ENCODE data around the gene RHOBTB3.

The RHOBTB3 gene

DNA sequence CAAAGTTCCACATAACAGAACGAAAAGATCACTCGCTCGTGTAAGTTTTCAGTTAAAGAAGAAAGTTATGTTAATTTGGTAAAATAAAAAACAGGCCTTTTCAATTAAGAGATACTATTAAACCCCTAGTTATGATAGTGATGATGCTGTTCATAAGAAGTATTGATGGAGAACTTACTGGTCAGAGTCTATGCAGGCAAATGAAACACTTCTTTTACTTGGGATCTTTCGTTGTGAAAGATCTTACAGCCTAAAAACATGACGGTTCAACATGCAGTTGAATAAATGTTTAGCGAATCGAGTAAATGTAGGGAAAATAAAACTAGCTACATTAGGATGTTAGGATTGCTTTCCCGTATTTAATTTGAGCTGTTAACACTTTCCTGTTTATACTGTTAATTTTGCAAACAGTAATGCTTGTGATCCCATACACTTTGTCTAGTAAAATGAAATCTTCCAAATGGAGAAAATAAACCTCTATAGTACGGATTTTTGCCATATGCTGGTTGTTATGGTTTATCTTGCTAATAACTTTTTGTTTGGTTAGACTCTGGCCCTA is 2.0 kb downstream of the RHOBTB3 start:
- DNase-seq: no peak

DNA sequence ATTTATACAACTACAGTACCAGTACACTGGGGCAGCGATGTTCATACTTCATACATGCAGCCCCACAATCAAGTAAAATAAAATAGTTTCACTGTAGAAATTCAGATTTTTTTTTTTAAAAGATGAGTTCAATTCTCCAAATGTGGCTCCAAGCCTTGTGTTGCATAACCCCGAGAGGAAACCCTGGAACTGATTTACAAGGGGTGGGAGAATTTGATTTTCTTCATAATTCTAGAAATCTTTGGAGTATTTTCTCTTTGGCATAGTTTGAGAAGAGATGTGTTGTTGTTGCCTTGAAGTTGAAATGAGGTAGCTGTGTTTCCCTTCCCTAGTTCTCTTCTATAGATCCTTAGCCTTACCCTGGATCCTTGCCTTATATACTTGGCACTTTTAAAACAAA is 3.1 kb downstream of the RHOBTB3 start:
- DNase-seq: no peak

DNA sequence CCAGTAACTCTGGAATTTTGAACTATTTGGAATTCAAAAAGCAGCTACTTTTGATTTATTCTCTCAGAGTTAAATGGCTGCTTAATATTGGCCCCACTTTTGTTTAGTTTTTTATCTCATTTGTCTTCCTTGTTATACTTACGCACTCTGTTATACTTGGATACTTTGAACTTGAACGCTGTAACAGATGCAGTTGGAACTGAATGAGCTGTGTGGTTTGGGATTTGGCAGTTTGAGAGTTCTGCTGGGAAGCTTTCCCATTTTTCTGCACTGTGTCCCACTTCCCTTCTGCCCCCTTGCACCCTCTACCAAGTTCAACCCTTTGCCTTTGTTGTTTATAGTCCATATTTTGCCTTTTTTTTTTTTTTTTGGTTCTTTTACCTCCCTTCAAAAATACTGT is 3.8 kb downstream of the RHOBTB3 start:
- no peak for DNase-seq

DNA sequence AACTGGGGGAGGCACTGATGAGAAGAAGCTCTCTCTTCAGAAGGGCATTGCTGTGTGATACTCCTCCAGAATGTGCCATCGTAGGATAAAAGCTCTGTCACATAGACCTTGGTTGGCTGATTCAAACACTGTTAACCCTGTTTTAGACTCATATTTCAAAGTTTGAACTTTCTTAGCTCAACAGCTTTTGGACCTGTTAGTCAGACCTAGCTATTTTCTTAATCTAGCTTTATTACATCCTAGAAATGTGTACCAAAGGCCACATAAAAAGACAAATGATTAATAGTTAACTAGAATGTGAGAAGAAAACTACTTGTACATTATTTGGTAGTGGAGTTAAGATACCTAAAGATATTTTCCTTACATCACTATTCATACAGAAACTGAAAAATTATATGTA is 4.3 kb downstream of the RHOBTB3 start:
- DNase-seq: no peak

DNA sequence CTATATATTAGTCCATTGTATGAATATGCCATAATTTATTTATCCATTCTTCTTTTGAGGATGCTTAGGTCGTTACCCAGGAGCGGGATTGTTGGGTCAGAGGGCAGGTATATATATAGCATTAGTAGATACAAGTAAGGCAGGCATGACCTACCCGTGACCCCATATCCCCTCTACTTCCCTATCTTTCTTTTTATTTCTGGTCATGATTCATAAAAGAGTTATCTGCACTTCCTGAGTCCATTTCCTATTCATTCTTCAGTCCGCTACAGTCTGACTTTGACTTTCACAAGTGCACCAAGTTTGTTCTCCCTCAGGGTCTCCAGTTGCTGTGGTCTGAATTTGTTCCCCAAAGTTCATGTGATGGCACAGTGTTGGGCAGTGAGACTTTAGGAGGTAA is 6.9 kb downstream of the RHOBTB3 start:
- DNase-seq: no peak

DNA sequence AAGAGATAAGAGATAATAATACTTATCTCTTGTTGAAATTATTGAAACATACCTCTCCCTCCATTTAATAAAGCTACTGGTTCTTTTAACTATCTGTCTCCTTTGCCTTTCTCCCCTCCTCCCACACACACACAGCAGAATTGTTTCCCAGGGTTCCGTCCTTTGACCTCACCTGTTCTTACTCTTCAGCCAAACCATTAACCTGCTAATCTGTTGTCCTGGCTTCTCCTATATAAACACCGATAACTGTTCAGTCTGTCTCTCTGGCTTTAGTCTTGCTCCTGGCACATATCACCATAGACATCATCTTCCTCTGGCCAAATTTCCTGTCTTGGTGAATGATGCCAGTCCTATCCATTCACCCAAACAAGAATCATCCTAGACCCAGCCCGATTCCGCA is 7.7 kb downstream of the RHOBTB3 start:
- DNase-seq: no peak

DNA sequence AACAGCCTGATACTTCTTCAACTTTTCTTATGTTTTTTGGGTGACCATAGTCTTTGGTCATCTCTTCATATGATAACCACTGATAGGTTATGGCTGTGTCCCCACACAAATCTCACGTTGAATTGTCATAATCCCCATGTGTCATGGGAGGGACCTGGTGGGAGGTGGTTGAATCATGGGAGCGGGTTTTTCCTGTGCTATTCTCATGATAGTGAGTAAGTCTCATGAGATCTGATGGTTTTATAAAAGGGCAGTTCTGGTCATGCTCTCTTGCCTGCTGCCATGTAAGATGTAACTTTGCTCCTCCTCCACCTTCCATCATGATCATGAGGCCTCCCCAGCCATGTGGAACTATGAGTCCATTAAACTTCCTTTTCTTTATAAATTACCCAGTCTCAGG is 8.7 kb downstream of the RHOBTB3 start:
- no peak for DNase-seq

DNA sequence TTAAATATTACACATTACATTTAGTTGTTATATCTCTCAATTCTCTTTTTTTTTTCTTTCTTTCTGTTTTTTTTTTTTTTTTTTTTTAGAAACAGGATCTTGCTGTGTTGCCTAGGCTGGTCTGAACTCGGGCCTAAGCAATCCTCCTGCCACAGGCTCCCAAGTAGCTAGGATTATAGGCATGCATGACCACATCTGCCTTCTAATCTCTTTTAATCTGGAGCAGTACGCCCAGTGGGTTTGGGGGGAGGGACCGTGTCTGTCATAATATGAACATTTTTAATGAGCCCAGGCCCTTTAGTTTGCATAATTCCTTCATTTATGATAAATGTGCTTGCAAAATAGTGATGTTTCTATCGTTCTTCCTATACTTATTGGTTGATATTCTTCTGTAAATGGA is 10.3 kb downstream of the RHOBTB3 start:
- DNase-seq: no peak

DNA sequence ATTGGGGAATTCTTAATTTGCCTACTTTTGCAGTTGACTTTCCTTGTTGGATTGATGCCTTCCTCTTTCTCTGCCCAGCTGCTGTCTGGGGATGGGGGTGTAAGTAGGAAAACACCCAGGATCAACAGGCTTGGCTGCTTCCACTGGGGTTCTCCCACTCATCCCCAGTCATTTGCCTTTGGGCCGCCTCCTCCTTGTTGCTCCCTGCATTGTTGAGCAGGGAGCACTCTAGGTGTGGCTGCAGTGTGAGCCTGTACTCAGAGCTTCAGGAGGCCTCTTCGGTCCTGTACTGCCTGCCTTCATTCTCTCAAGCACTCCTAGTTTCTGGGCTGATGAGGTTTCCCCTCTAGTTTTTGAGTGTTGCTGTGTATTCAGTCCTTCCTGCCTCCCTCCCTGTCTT is 12.1 kb downstream of the RHOBTB3 start:
- no peak for DNase-seq

DNA sequence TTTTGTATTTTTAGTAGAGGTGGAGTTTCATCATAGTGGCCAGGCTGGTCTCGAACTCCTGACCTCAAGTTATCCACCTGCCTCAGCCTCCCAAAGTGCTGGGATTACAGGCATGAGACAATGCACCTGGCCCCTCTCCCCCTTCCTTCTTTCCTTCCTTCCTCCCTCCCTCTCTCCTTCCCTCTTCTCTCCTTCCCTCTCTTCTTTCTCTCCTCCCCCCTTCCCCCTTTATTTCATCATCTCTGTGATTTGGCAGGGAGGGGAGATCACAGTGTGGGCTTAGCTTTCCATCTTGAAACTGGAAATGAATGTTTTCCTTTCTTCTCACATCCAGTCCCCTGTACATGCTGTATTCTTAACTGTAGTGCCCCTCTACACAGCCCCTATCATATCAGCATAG is 12.7 kb downstream of the RHOBTB3 start:
- no peak for DNase-seq

DNA sequence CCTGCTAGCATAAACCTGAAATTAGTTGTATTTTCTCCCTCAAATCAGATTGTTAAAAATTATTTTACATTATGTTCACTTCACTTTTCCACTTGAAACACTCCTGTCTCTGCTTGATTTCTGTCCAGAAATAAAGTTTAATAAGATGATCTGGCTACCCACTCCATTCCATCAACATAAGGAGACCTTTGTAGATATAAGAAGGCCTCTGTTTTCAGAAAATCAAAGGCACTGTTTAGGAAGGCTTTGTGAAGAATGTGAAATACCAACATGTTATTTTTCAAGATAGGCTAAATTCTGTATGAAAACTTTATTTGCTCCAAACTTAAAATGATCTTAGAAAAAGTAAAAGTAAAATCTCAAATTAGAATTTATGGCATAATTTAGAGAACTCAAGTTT is 15.1 kb downstream of the RHOBTB3 start:
- no peak for DNase-seq

DNA sequence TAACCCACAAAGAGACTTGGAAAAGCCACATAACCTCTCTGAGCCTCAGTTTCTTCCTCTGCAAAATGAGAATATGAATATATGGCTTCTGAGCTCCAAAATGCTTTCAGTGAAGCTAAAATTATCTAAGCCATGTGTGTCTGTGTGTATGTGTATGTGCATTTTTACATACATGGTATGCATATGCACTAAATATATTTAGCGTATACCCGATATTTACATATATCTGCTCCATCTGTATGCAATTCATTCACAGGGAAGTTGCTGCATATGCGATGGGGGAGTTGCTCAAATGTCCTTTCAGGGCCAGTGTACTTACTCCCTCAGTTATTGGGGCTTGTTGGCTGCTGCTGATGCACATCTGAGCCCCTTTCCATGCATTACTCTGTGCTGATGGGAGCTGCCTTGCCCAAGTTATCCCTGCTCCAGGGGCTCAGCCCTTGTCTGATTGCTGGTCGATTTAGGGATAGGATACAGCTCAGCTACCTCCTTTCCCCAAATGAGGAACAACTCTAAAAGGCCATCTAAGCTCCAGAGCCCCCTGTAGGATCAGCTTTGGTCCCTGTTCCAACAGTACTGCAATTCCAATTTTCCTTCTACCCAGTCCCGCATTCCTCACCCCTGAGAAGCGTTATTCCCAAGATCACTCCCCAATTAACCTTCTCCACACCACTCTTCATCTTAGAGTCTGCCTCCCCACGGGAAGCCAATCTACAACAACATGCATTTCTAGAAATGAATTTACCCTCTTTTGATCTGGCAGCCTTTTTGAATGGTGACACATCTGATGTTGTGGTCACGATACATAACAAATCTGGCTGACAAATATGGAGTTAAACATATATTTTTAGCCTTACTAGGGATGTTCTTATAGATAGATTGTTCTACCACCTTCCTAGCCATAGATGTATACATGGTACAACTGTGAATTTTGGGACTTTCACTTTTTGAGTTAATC is 15.9 kb downstream of the RHOBTB3 start:
- DNase-seq: no peak

DNA sequence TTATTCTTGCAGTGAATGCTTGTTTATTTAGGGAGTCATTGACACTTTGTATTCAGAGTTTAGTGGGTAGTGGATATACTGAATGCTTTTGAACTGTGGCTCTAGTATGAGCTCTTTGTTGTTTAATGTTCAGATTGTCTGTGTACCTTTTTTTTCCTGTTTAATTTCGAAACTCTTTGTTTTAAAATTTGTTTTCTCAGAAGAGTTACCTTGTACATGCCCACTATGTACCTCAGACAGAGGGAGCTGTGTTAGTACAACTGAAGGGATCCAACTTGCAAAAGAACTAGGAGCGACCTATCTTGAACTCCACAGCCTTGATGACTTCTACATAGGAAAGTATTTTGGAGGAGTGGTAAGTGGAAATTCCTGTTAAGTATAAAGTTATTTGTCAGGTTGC is 17.0 kb downstream of the RHOBTB3 start:
- DNase-seq: no peak

DNA sequence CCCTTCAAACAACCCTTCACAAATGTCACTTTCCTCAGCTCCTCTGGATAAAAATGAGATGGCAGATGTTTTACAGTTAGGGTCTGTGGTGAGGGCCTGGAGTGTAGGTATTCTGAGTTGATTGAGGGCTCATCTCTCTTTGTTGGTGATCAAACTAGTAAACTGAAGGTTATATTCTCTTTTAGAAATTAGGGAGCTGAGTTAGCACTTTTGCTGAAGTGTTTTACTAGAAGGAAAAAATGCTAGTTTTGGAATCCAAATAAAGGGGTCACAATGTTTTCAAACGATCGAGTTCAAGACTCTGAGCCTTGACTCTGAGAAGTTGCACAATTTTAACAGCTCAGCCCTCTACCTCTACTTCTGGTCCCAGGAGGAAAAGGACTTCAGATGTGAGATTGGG is 23.4 kb downstream of the RHOBTB3 start:
- DNase-seq: no peak

DNA sequence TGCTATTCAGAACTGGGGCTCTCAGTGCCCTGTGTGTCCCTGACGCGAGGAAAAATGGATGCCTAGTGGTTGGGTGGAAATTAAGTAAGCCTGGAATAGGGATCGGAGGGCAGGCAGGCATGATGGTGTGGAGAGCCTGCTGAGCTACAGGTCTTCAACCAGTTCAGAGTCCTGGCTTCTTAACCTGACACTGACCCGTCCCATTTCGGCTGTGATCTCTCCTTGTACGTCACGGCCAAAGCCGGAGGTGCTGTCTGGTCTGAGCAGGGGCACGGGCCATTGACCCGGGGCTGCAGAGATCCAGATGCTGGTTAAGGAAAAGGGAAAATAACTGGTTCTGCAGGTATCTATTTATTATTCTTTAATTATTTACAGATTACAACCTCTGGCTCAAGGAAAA is 27.9 kb downstream of the RHOBTB3 start:
- no peak for DNase-seq

DNA sequence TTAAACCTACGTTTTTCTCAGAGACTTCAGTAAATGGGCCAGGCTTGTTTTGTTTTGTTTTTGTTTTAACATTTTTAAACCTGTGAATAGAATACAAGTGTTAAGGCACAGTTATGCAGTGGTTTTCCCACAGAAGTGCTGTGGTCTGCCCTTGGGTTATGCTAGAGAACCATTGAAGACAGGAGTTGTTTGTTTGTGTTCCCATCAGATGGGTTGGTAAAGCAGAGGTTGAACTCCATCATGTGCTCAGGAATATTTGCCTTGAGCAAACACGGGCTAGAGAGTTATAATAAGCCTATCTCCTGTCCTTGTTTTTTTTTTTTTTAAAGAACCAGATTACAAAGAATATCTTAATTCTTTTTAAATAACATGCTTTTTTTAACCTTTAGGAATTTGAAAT is 28.5 kb downstream of the RHOBTB3 start:
- no peak for DNase-seq

DNA sequence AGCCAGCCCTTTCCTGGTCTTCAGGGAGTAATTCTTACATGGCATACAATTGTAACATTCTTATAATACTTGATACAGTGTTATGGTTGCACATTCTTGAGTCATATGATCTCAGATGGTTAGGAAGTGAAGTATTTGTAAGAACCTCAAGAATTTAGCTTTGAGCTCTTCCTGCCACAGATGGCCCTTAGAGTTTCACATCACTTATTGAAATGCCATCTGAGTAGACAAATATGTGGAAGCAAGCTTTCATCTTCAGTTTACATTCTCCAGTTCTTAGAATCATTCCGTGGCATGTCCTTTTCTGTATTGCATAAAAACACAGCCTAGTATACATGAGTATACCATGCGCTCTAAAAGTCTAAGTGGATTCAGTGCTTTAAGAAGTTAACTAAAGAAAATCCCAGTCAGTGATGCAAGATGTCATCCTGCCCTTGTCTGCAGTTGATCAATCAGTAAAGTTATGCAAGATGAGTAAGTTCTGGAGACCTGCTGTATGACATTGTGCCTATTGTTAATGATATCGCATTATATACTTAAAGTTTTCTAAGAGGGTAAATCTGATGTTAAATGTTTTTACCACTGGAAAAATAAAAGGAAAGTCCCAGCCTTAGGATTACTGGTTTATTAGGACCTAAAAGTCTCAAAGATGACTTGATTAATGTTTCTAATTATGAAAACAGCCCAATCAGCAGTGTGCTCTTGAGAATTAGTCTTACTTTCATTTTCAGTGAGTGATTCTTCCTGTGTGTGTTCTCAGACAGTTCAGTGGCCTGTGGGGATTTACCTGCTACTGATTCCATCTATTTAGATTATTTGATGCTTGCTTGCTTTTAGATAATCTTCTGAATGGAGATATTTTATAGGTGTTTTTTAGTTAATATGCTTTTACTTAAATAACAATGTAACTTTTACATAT is 29.4 kb downstream of the RHOBTB3 start:
- no peak for DNase-seq

DNA sequence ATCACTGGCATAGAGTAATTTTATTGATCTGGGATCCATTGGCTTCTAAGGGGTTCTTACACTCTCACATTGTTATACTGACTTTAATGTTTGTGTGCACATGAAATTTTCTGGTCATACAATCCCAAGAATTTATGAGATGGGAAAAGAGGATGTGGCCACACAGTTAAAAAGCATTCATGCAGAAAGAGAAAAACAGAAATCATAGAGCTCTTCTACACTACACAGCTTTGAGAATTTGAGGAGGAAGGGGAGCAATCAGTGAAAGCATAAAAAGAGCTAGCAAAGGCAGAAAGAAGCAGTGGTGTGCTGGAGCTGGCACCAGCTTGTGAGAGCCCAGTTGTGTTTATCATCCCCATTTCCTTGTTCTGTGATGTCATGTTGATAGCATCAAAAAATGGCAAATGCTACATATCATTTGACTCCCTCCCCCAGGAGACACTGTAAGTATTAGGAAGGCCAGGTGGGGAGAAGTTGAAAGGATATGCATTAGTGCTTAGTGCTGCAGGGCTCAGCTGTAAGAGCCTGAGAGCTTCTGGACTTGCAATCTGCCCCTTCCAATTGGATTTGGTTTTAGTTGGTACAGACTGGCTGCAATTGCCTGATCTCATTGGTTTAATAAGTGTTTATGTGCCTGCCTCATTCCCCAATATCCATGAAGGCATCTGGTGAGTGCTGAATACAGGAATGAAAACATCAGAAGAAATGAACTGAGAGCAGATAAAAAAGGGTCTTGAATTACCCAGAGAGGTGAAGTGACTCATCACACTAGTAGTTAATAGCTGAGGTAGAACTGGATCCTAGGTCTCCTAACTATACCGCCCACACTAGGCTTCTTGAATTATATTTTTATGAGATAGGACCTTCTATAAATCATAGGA is 30.9 kb downstream of the RHOBTB3 start:
- DNase-seq: no peak

DNA sequence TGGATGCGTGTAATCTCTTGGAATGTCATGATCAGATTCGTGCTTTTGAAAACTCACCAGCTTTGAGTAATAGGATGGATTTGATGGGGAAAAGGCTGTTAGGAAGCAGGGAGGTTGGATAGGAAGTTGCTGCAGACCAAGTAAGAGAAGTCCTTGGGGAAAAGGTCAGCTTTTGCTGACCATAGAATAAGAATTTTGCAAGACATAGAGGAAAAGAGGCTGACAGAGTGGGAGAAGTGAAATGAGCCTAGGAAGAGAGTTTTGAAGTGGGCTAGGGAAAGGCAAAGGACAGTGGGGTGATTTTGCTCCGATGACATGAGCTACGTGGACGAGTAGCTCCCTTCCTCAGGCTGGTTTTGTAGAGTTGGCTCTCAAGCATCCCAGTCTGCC is 31.5 kb downstream of the RHOBTB3 start:
- no peak for DNase-seq

DNA sequence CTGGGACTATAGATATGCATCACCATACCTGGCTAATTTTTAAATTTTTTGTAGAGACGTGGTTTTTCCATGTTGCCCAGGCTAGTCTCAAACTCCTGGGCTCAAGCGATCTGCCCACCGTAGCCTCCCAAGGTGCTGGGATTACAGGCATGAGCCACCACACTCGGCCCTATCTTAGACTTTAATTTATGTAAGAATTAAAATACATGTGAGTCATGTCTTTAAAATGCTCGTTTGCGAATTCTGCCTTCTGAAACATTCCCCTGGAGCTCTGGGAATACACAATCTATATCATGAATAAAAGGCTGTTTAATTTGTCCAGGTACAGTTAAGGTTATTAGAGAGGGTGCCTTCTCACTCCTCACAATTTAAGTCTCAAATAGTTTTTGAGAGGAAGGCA is 32.8 kb downstream of the RHOBTB3 start:
- no peak for DNase-seq

DNA sequence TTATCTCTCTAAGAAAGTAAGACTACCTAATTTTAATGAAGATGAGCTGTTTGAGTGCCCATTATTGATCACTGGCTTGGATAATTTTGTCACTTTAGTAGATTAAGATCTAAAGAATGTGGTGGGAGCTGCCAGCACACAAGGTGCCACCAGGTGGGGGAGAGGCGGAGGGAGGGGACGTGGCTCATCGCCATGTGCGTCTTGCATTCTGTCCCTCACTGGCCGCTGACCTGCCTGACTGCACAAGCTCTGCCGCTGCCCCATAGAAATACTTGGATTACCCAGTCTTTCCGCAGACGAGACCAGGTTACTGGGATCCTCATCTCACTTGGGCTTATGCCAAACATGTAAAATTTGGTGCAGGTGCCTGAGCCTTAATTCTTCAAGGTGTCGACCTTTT is 37.6 kb downstream of the RHOBTB3 start:
- no peak for DNase-seq

DNA sequence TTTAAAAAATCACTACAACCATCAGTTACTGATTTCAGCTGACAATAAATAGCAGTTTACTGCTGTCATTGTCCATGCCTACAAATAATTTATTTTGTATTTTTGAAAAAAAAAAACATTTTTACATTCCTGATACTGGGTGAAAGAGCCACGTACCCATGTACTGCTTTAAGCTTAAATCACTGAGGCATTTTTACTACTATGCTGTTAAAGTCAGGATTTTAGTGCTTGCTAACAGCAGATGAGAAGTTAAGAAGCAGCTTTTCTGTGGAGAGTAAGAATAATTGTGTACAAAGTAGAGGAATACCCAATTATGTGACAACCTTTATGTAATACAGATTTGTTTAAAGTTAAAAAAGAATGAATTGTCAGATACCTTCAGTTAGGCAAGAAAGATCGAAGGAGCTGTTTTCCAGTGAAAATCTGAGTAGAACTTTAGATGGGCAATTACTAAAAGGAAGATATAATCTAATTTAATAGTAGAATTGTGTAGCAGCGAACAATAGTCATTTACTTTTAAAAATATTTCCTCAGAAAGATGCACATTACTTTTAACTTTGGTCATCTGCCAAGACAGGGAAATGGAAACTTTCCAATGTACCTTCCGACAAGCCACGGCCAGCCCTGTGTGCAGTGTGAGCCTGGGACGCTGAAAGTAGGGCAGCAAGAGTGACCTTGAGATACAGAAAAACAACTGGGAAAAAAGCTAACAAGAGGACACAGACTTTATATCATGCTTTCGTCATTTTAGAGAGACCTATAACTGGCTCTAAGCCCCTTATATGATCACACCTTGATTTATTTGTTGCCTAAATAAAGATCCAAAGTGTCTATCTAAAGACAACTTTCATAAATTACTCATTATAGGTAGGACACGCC is 39.9 kb downstream of the RHOBTB3 start:
- DNase-seq: no peak
